Muscle of leg (tissue), 11 donors: ENCODE measurements around the gene TIGD3. TPM values are rescaled to one million over a fixed set of nuclear protein-coding genes. Genes with fewer than 3 reads are reported as not detected.
A peak's percentile ranks its signal among the peaks of the same experiment; 100 is the strongest.

Source experiments
- DNase-seq: peaks from one replicate; pipeline ENCODE4 v3.0.0; 2013
- H3K27ac ChIP-seq: one replicate; pipeline ENCODE4 v1.5.1; 2013; ENCODE audit warnings: mild to moderate bottlenecking, low read length, control low read depth
- H3K27me3 ChIP-seq: one replicate; pipeline ENCODE4 v1.6.1; 2013; ENCODE audit warnings: low read length; ENCODE audit not compliant: control insufficient read depth, insufficient read depth
- H3K36me3 ChIP-seq: one replicate; pipeline ENCODE4 v1.6.1; 2013; ENCODE audit warnings: low read length; ENCODE audit not compliant: control insufficient read depth, insufficient read depth
- H3K4me1 ChIP-seq: one replicate; pipeline ENCODE4 v1.6.1; 2013; ENCODE audit warnings: low read length; ENCODE audit not compliant: control insufficient read depth, insufficient read depth
- H3K4me3 ChIP-seq: one replicate; pipeline ENCODE4 v1.5.1; 2013; ENCODE audit warnings: low read length, control low read depth
- H3K9me3 ChIP-seq: replicated peaks from 2 replicates; pipeline ENCODE4 v1.6.1; 2013; ENCODE audit warnings: low read depth, low read length; ENCODE audit not compliant: control insufficient read depth
- WGBS: methylation state at CpG from one replicate; pipeline ENCODE4 v1.1.5; 2013; ENCODE audit warnings: missing lambda C conversion rate; ENCODE audit not compliant: insufficient coverage; 5-methylcytosine and 5-hydroxymethylcytosine counted together
- polyA plus RNA-seq, 8 donors: library from polyadenylated mRNA; unstranded; fragments of 120-200 nt; gene quantifications; one replicate each; pipeline versions ENCODE4 v1.2.1 to v1.2.3, GENCODE V29; 2013; ENCODE audit warnings: inconsistent platforms in 1 of 8, low replicate concordance in 1 of 8; ENCODE audit not compliant: insufficient read length in 8 of 8, insufficient read depth in 1 of 8
- total RNA-seq: library from RNA; stranded (reverse); fragments of 120-200 nt; gene quantifications from one replicate; pipeline ENCODE4 v1.2.4, GENCODE V29; 2013

The TIGD3 gene
- total and polyA plus RNA-seq, 9 donors: 0.12 to 0.32 (median 0.21) TPM

- H3K27ac ChIP-seq: no peak overlapping the region
- H3K4me3 ChIP-seq: no peak overlapping the region
- H3K4me1 ChIP-seq: peaks cover 27% of the 10 kb centered on the region
- WGBS: no CpG with 5 or more reads among the region's 3 CpGs
- H3K36me3 ChIP-seq: peaks cover 52% of the 10 kb centered on the region
- peaks cover 27% of the 10 kb centered on the region for H3K27me3 ChIP-seq
- peak; percentile 53 for DNase-seq
- no peaks in the 10 kb centered on the region for H3K9me3 ChIP-seq
These were observed 1.8 kb upstream of the TIGD3 start for GRCh38 chr11:65352783-65353182.

GRCh38 chr11:65353376-65353775, 1.2 kb upstream of the TIGD3 start:
- 77% methylated on average over 7 of the region's 7 CpGs for WGBS
- H3K27me3 ChIP-seq: peaks cover 31% of the 10 kb centered on the region
- peaks cover 46% of the 10 kb centered on the region for H3K36me3 ChIP-seq
- no peaks in the 10 kb centered on the region for H3K9me3 ChIP-seq
- DNase-seq: no peak
- peak overlapping the region; percentile 72 for H3K27ac ChIP-seq
- peaks cover 27% of the 10 kb centered on the region for H3K4me1 ChIP-seq
- no peak overlapping the region for H3K4me3 ChIP-seq

- DNase-seq: no peak
- H3K36me3 ChIP-seq: peaks cover 41% of the 10 kb centered on the region
- H3K4me1 ChIP-seq: peaks cover 27% of the 10 kb centered on the region
- H3K27ac ChIP-seq: peak overlapping the region; percentile 72
- H3K4me3 ChIP-seq: peak overlapping the region; percentile 42
- peaks cover 31% of the 10 kb centered on the region for H3K27me3 ChIP-seq
- 11% methylated on average over 9 of the region's 16 CpGs for WGBS
- no peaks in the 10 kb centered on the region for H3K9me3 ChIP-seq
These were observed 669 bp upstream of the TIGD3 start for GRCh38 chr11:65353900-65354264.

GRCh38 chr11:65355013-65355775, 643 bp downstream of the TIGD3 start:
- H3K9me3 ChIP-seq: no peaks in the 10 kb centered on the region
- H3K27me3 ChIP-seq: peaks cover 35% of the 10 kb centered on the region
- H3K4me1 ChIP-seq: peaks cover 27% of the 10 kb centered on the region
- 0% methylated on average over 47 of the region's 47 CpGs for WGBS
- peaks cover 29% of the 10 kb centered on the region for H3K36me3 ChIP-seq
- no peak overlapping the region for H3K27ac ChIP-seq
- H3K4me3 ChIP-seq: peak overlapping the region; percentile 34
- peak; percentile 43 for DNase-seq

GRCh38 chr11:65355776-65356393, 1.3 kb downstream of the TIGD3 start:
- peak overlapping the region; percentile 3 for H3K4me3 ChIP-seq
- 25% methylated on average over 35 of the region's 35 CpGs for WGBS
- peaks cover 35% of the 10 kb centered on the region for H3K27me3 ChIP-seq
- peaks cover 27% of the 10 kb centered on the region for H3K4me1 ChIP-seq
- H3K36me3 ChIP-seq: peaks cover 23% of the 10 kb centered on the region
- DNase-seq: no peak
- H3K27ac ChIP-seq: no peak overlapping the region
- no peaks in the 10 kb centered on the region for H3K9me3 ChIP-seq

- H3K4me3 ChIP-seq: no peak overlapping the region
- no peak overlapping the region for H3K27ac ChIP-seq
- H3K36me3 ChIP-seq: peaks cover 17% of the 10 kb centered on the region
- peak; percentile 33 for DNase-seq
- no peaks in the 10 kb centered on the region for H3K9me3 ChIP-seq
- H3K27me3 ChIP-seq: peaks cover 35% of the 10 kb centered on the region
- 84% methylated on average over 26 of the region's 30 CpGs for WGBS
- H3K4me1 ChIP-seq: peaks cover 27% of the 10 kb centered on the region
These were observed 1.9 kb downstream of the TIGD3 start for GRCh38 chr11:65356394-65356972.

GRCh38 chr11:65357856-65358356, 3.4 kb downstream of the TIGD3 start:
- Histone ChIP-seq H3K27me3 (peaks cover 35% of the 10 kb centered on the region), H3K9me3 (no peaks in the 10 kb centered on the region), H3K4me3 (no peak overlapping the region), H3K36me3 (peaks cover 3% of the 10 kb centered on the region), H3K4me1 (peaks cover 27% of the 10 kb centered on the region), H3K27ac (no peak overlapping the region)
- 55% methylated on average over 5 of the region's 8 CpGs for WGBS
- no peak for DNase-seq

- no peak for DNase-seq
- 71% methylated on average over 5 of the region's 10 CpGs for WGBS
- peaks cover 12% of the 10 kb centered on the region for H3K27me3 ChIP-seq
- H3K27ac ChIP-seq: no peak overlapping the region
- H3K9me3 ChIP-seq: no peaks in the 10 kb centered on the region
- H3K4me3 ChIP-seq: no peak overlapping the region
- no peaks in the 10 kb centered on the region for H3K4me1 ChIP-seq
- no peaks in the 10 kb centered on the region for H3K36me3 ChIP-seq
These were observed 7.9 kb downstream of the TIGD3 start for GRCh38 chr11:65362320-65362931.

GRCh38 chr11:65362966-65363365, 8.4 kb downstream of the TIGD3 start:
- no peak for DNase-seq
- no CpG with 5 or more reads among the region's 6 CpGs for WGBS
- Histone ChIP-seq H3K4me1 (no peaks in the 10 kb centered on the region), H3K9me3 (no peaks in the 10 kb centered on the region), H3K36me3 (no peaks in the 10 kb centered on the region), H3K4me3 (no peak overlapping the region), H3K27ac (no peak overlapping the region), H3K27me3 (peaks cover 7% of the 10 kb centered on the region)

- Histone ChIP-seq H3K9me3 (no peaks in the 10 kb centered on the region), H3K4me3 (no peak overlapping the region), H3K4me1 (no peaks in the 10 kb centered on the region), H3K36me3 (no peaks in the 10 kb centered on the region), H3K27me3 (peaks cover 4% of the 10 kb centered on the region), H3K27ac (no peak overlapping the region)
- no peak for DNase-seq
- WGBS: no CpG with 5 or more reads among the region's 3 CpGs
These were observed 9.2 kb downstream of the TIGD3 start for GRCh38 chr11:65363770-65364169.
